Measurements from ENCODE around the gene STAT4.

STAT4 gene

GRCh38 chr2:191051825-191052778 is 98.7 kb downstream of the STAT4 start:
- peaks cover 8% of the 10 kb centered on the region for H3K4me1 ChIP-seq (ENCODE audit: control insufficient read depth, low read length)
- H3K4me3 ChIP-seq (ENCODE audit: low read length), result 0 out of 2 replicates have a peak overlapping the region, but pooled peaks have one; percentile 13
- H3K4me2 ChIP-seq (ENCODE audit: low read length), result peak overlapping the region; percentile 48
- TF ChIP-seq CTCF (IDR thresholded peaks at IDR 0.05; ENCODE audit: low read depth, low read length, poor library complexity, severe bottlenecking) (peak; percentile 70), EZH2phosphoT487 (IDR thresholded peaks at IDR 0.05; ENCODE audit: borderline replicate concordance, low read length) (no peak)
- no peaks in the 10 kb centered on the region for H3F3A ChIP-seq (ENCODE audit: control insufficient read depth, insufficient read depth)
- H3K9me2 ChIP-seq (replicated peaks; ENCODE audit: control insufficient read depth, low read length), result no peaks in the 10 kb centered on the region
- H4K20me1 ChIP-seq (ENCODE audit: control insufficient read depth, insufficient read depth, low read depth, low read length), result no peaks in the 10 kb centered on the region
- peaks cover 25% of the 10 kb centered on the region for H3K27me3 ChIP-seq (ENCODE audit: control insufficient read depth, low read length)
- no peak overlapping the region for H3K27ac ChIP-seq (ENCODE audit: low read depth, low read length)
- H3K79me2 ChIP-seq (ENCODE audit: control insufficient read depth, low read length), result no peaks in the 10 kb centered on the region
- no peaks in the 10 kb centered on the region for H3K9me3 ChIP-seq (ENCODE audit: control insufficient read depth, insufficient read depth, low read length)
- H3K36me3 ChIP-seq (ENCODE audit: control insufficient read depth, low read length), result no peaks in the 10 kb centered on the region

GRCh38 chr2:191051177-191051576 is 99.6 kb downstream of the STAT4 start:
- Histone ChIP-seq H3K4me2 (ENCODE audit: low read length) (no peak overlapping the region), H3K4me3 (ENCODE audit: low read length) (no peak overlapping the region), H3K27ac (ENCODE audit: low read depth, low read length) (no peak overlapping the region), H3K27me3 (ENCODE audit: control insufficient read depth, low read length) (peaks cover 25% of the 10 kb centered on the region), H3K9me3 (ENCODE audit: control insufficient read depth, insufficient read depth, low read length) (no peaks in the 10 kb centered on the region), H3K79me2 (ENCODE audit: control insufficient read depth, low read length) (no peaks in the 10 kb centered on the region), H3K9me2 (replicated peaks; ENCODE audit: control insufficient read depth, low read length) (no peaks in the 10 kb centered on the region), H3K36me3 (ENCODE audit: control insufficient read depth, low read length) (no peaks in the 10 kb centered on the region), H4K20me1 (ENCODE audit: control insufficient read depth, insufficient read depth, low read depth, low read length) (no peaks in the 10 kb centered on the region), H3F3A (ENCODE audit: control insufficient read depth, insufficient read depth) (no peaks in the 10 kb centered on the region), H3K4me1 (ENCODE audit: control insufficient read depth, low read length) (peaks cover 8% of the 10 kb centered on the region)
- no peak for TF ChIP-seq CTCF (IDR thresholded peaks at IDR 0.05; ENCODE audit: low read depth, low read length, poor library complexity, severe bottlenecking)
- TF ChIP-seq EZH2phosphoT487 (IDR thresholded peaks at IDR 0.05; ENCODE audit: borderline replicate concordance, low read length), result no peak

GRCh38 chr2:191050640-191050987 is 100.2 kb downstream of the STAT4 start:
- Histone ChIP-seq H3K9me3 (ENCODE audit: control insufficient read depth, insufficient read depth, low read length) (no peaks in the 10 kb centered on the region), H3K4me1 (ENCODE audit: control insufficient read depth, low read length) (peaks cover 8% of the 10 kb centered on the region)

More at GRCh38 chr2:191050640-191050987, 100.2 kb downstream of the STAT4 start:
- Histone ChIP-seq H3K9me2 (replicated peaks; ENCODE audit: control insufficient read depth, low read length) (no peaks in the 10 kb centered on the region), H3K4me3 (ENCODE audit: low read length) (no peak overlapping the region), H3K36me3 (ENCODE audit: control insufficient read depth, low read length) (no peaks in the 10 kb centered on the region), H3K27me3 (ENCODE audit: control insufficient read depth, low read length) (peaks cover 25% of the 10 kb centered on the region), H3K79me2 (ENCODE audit: control insufficient read depth, low read length) (no peaks in the 10 kb centered on the region), H3F3A (ENCODE audit: control insufficient read depth, insufficient read depth) (no peaks in the 10 kb centered on the region), H3K27ac (ENCODE audit: low read depth, low read length) (no peak overlapping the region), H4K20me1 (ENCODE audit: control insufficient read depth, insufficient read depth, low read depth, low read length) (no peaks in the 10 kb centered on the region), H3K4me2 (ENCODE audit: low read length) (no peak overlapping the region)
- TF ChIP-seq EZH2phosphoT487 (IDR thresholded peaks at IDR 0.05; ENCODE audit: borderline replicate concordance, low read length), result no peak
- TF ChIP-seq CTCF (IDR thresholded peaks at IDR 0.05; ENCODE audit: low read depth, low read length, poor library complexity, severe bottlenecking), result no peak
